Keratinocyte (primary cell): Measurements from ENCODE around the gene LY6G6F. TPM values are rescaled to one million over a fixed set of nuclear protein-coding genes. Genes with fewer than 3 reads are reported as not detected.

Experiments
- DNase-seq: peaks from one replicate; pipeline ENCODE4 v3.0.0-alpha.2; 2011; ENCODE audit warnings: low read depth, missing footprints, low spot score
- FAIRE-seq: peaks from 2 replicates; lab custom pipeline; 2011; peaks lifted over from hg19 to GRCh38; lab: Jason Lieb, UNC
- H2AFZ ChIP-seq: 2 replicates; pipeline ENCODE4 v1.6.0; 2012; ENCODE audit warnings: low read length, control low read depth, inconsistent platforms; ENCODE audit not compliant: control insufficient read depth
- H3K27ac ChIP-seq: 2 replicates; pipeline ENCODE4 v1.5.1; 2011; ENCODE audit warnings: low read length; ENCODE audit not compliant: control insufficient read depth, insufficient read depth
- H3K27me3 ChIP-seq: 3 replicates; pipeline ENCODE4 v1.6.0; 2011; ENCODE audit warnings: low read length; ENCODE audit not compliant: control insufficient read depth, insufficient read depth; ENCODE audit errors: extremely low read depth
- H3K36me3 ChIP-seq, 2 experiments: 2 replicates in 1 of 2; 3 replicates in 1 of 2; pipeline ENCODE4 v1.5.1; 2011; ENCODE audit warnings: low read length in 2 of 2, mild to moderate bottlenecking in 1 of 2; ENCODE audit not compliant: control insufficient read depth in 2 of 2, insufficient read depth in 2 of 2; ENCODE audit errors: extremely low read depth in 1 of 2
- H3K4me1 ChIP-seq: 3 replicates; pipeline ENCODE4 v1.5.1; 2011; ENCODE audit warnings: low read length; ENCODE audit not compliant: control insufficient read depth, insufficient read depth; ENCODE audit errors: extremely low read depth
- H3K4me2 ChIP-seq: 3 replicates; pipeline ENCODE4 v1.6.0; 2011; ENCODE audit warnings: low read depth, low read length; ENCODE audit not compliant: control insufficient read depth, insufficient read depth; ENCODE audit errors: extremely low read depth
- H3K4me3 ChIP-seq, 3 experiments: fragments of 200-600 bp in 1 of 3; sonication (generic) in 1 of 3; 2 replicates in 2 of 3; 3 replicates in 1 of 3; pipeline ENCODE4 v1.5.1; 2011 to 2016; ENCODE audit warnings: low read length in 3 of 3, mild to moderate bottlenecking in 3 of 3, control low read depth in 2 of 3, inconsistent platforms in 1 of 3, low read depth in 1 of 3, mixed read lengths in 1 of 3, mixed run types in 1 of 3, moderate library complexity in 1 of 3; ENCODE audit not compliant: control insufficient read depth in 2 of 3, insufficient read depth in 2 of 3; ENCODE audit errors: extremely low read depth in 1 of 3
- H3K79me2 ChIP-seq: 2 replicates; pipeline ENCODE4 v1.6.0; 2012; ENCODE audit warnings: low read length; ENCODE audit not compliant: control insufficient read depth, insufficient read depth
- H3K9ac ChIP-seq: 3 replicates; pipeline ENCODE4 v1.6.0; 2011; ENCODE audit warnings: low read length; ENCODE audit not compliant: control insufficient read depth, insufficient read depth; ENCODE audit errors: extremely low read depth
- H3K9me1 ChIP-seq: 3 replicates; pipeline ENCODE4 v1.6.0; 2011; ENCODE audit warnings: low read length; ENCODE audit not compliant: control insufficient read depth, insufficient read depth; ENCODE audit errors: extremely low read depth
- H3K9me3 ChIP-seq: 2 replicates; pipeline ENCODE4 v1.5.1; 2012; ENCODE audit warnings: low read depth, low read length; ENCODE audit not compliant: control insufficient read depth
- H4K20me1 ChIP-seq: 3 replicates; pipeline ENCODE4 v1.6.0; 2011; ENCODE audit warnings: low read length; ENCODE audit not compliant: control insufficient read depth, insufficient read depth; ENCODE audit errors: extremely low read depth
- CTCF ChIP-seq, 3 experiments: IDR thresholded peaks in 1 of 3; conservative IDR thresholded peaks in 1 of 3; optimal IDR thresholded peaks in 1 of 3; 2 replicates in 2 of 3; 3 replicates in 1 of 3; pipeline versions ENCODE3 to v1.5.1; 2011; ENCODE audit warnings: low read length in 3 of 3, mild to moderate bottlenecking in 3 of 3, moderate library complexity in 2 of 3, control low read depth in 1 of 3, inconsistent platforms in 1 of 3; ENCODE audit not compliant: insufficient read depth in 2 of 3; ENCODE audit errors: extremely low read depth in 1 of 3
- EZH2 ChIP-seq: IDR thresholded peaks from one replicate; pipeline ENCODE4 v1.6.1; 2012; ENCODE audit warnings: inconsistent platforms, mild to moderate bottlenecking, low read length, moderate library complexity
- dilution Hi-C: fragments of 300-500 bp; cut with MboI; formaldehyde crosslinking; loops from one replicate; pipeline ENCODE4 v1.7.0; 2020; ENCODE audit warnings: low sequenced_read_pairs; ENCODE audit not compliant: extremely low pct_ligation_motif_present
- polyA minus RNA-seq, 3 experiments: library from RNA; depleted of rRNA, polyadenylated mRNA; stranded (reverse); fragments of >200 nt; gene quantifications; 1 replicate in 1 of 3; 2 replicates in 1 of 3; 3 replicates in 1 of 3; pipeline ENCODE4 v1.2.3, GENCODE V29; 2011
- polyA plus RNA-seq, 5 experiments: library from polyadenylated mRNA; depleted of rRNA in 3 of 5; stranded (reverse) in 3 of 5; stranded (forward) in 1 of 5; unstranded in 1 of 5; fragments of >200 nt; gene quantifications; 1 replicate in 1 of 5; 2 replicates in 3 of 5; 3 replicates in 1 of 5; pipeline versions ENCODE4 v1.2.1 to v1.2.3, GENCODE V29; 2011 to 2012; ENCODE audit warnings: missing spikeins in 2 of 5, low read depth in 1 of 5, low replicate concordance in 1 of 5

The LY6G6F gene
- polyA plus RNA-seq (not detected in 3 replicates), polyA minus RNA-seq (not detected in 3 replicates)
- polyA plus RNA-seq (2011; ENCODE audit: low read depth) = not detected
- not detected in 2 replicates for polyA plus RNA-seq (2011; cell fraction: cytosol; rRNA removed)
- polyA plus RNA-seq (2011; cell fraction: nucleus; rRNA removed) = not detected in 2 replicates
- polyA plus RNA-seq (2012; ENCODE audit: low replicate concordance) = not detected in 2 replicates
- polyA minus RNA-seq (2011; cell fraction: cytosol; rRNA and poly(A)+ RNA removed) = not detected
- polyA minus RNA-seq (2011; cell fraction: nucleus; rRNA and poly(A)+ RNA removed) = not detected in 2 replicates

DNA sequence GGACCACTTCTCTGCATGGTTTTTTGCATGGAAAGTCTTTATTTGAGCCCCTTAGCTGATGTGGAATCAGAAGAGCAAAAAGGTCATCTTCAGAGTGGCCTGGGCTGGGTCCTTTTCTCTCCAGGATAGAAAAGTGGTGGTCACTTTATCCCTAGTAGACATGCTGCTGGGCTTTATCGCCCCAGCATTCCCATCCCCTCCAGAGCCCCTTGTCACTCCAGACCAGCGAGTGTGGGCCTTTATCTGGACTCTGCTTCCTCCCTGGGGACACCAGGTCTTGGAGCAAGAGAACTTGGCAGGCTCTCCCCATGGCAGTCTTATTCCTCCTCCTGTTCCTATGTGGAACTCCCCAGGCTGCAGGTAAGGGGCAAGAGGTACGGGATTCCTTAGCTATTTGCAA lies at the start of gene LY6G6F:
TSS of gene LY6G6F (plus strand) at position 268 of the 400 bp plus-strand sequence. CDS start at position 309, 41 bp downstream.
- no peak within 1 kb of the TSS for H3K27ac ChIP-seq
- no peaks in the 10 kb centered on the region for H3K9me3 ChIP-seq
- no peak within 1 kb of the TSS for H3K4me2 ChIP-seq
- H3K36me3 ChIP-seq = no peaks in the 10 kb centered on the region
- dilution Hi-C loops = no loop called here
- H3K4me3 ChIP-seq = no peak within 1 kb of the TSS
- no peak within 1 kb of the TSS for H2AFZ ChIP-seq
- no peaks in the 10 kb centered on the region for H4K20me1 ChIP-seq
- H3K79me2 ChIP-seq = peaks cover 11% of the 10 kb centered on the region
- peaks cover 16% of the 10 kb centered on the region for H3K4me1 ChIP-seq
- no peaks in the 10 kb centered on the region for H3K27me3 ChIP-seq
- DNase-seq = no peak
- H3K9me1 ChIP-seq = no peaks in the 10 kb centered on the region
- TF ChIP-seq EZH2 = no peak
- TF ChIP-seq CTCF (optimal IDR thresholded peaks at IDR 0.05 in 1 of 3, IDR thresholded peaks at IDR 0.05 in 1 of 3, conservative IDR thresholded peaks at IDR 0.05 in 1 of 3; ENCODE audit: extremely low read depth in 1 of 3, insufficient read depth in 2 of 3, low read length in 3 of 3) = no peak
- FAIRE-seq = no peak
- H3K9ac ChIP-seq = no peak within 1 kb of the TSS

DNA sequence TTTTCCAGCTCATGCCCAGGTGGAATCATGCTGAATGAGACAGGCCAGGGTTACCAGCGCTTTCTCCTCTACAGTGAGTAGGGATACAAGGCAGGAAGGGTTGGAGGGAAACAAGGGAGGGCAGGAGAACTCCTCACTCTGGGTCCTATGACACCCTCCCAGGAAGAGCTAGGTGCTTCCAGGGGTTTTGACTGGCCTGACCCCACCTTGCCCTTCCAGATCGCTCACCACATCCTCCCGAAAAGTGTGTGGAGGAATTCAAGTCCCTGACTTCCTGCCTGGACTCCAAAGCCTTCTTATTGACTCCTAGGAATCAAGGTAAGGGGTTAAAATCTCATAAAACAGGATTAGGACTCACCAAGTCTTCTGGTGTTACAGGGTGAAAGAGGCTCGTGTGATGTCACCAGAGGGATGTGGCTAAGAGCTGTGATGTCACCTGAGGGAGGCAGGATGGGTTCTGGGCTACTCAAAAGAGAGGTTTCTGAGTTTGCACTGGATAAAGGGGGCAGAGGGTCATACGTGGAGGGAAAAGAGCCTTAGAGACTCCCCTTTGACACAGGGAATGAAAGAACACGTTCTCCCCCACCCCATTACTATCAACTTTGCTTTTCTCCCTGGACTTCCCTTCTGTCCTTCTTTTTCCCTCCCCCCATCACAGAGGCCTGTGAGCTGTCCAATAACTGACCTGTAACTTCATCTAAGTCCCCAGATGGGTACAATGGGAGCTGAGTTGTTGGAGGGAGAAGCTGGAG lies 49.1 kb upstream of the LY6G6F start:
- Histone ChIP-seq H3K9me1 (no peaks in the 10 kb centered on the region), H3K36me3 (peaks cover 8 to 10% of the 10 kb centered on the region in 2 experiments), H4K20me1 (no peaks in the 10 kb centered on the region), H2AFZ (no peak overlapping the region), H3K27ac (no peak overlapping the region), H3K4me3 (no peak overlapping the region), H3K27me3 (no peaks in the 10 kb centered on the region), H3K9me3 (no peaks in the 10 kb centered on the region), H3K4me1 (peaks cover 25% of the 10 kb centered on the region), H3K79me2 (peaks cover 34% of the 10 kb centered on the region), H3K4me2 (no peak overlapping the region), H3K9ac (no peak overlapping the region)
- FAIRE-seq (no peak), DNase-seq (no peak)
- dilution Hi-C loops = no loop called here
- TF ChIP-seq EZH2 (no peak), CTCF (optimal IDR thresholded peaks at IDR 0.05 in 1 of 3, IDR thresholded peaks at IDR 0.05 in 1 of 3, conservative IDR thresholded peaks at IDR 0.05 in 1 of 3; ENCODE audit: extremely low read depth in 1 of 3, insufficient read depth in 2 of 3, low read length in 3 of 3) (no peak)
